ENCODE results near the gene ATXN1. TPM values are rescaled to one million over a fixed set of nuclear protein-coding genes. Genes with fewer than 3 reads are reported as not detected.

ATXN1 gene
- polyA plus RNA-seq, 1 donor from 2014 or later: 28.2 TPM

DNA sequence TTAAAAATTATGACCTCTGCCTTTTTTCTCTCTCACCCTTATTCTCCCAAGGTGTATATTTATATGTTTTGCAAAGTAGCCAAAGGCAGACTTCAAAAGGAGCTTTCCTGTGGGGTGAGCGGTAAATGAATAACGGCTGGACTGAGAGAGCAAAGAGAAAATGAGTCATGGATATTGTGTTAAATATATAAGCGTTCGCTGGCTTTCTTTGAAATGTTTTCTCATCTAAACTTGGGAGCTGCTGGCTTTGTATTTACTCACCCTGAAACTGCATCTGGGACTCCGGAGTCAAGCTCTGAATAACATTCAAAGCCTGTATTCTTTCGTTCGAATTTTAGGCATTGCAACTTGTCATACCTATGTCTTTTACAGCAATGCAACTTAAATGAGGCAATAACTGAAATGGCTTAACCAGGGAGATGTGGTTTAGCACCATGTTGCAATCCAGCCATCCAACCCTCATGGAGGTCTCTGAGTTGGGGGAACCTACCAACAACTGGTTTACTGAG lies 32.0 kb downstream of the ATXN1 start:
- Histone ChIP-seq H3F3A (ENCODE audit: insufficient read depth, low read length, poor library complexity, severe bottlenecking) (no peaks in the 10 kb centered on the region), H3K9ac (ENCODE audit: low read length) (no peak overlapping the region), H3K9me3 (ENCODE audit: low read length) (no peaks in the 10 kb centered on the region), H3K4me3 (ENCODE audit: low read length) (no peak overlapping the region), H3K79me2 (replicated peaks; ENCODE audit: insufficient read depth, low read length) (no peaks in the 10 kb centered on the region), H3K27me3 (ENCODE audit: insufficient read depth, low read depth, low read length) (no peaks in the 10 kb centered on the region), H2AFZ (ENCODE audit: low read depth, low read length) (no peak overlapping the region), H4K20me1 (ENCODE audit: insufficient read depth) (no peaks in the 10 kb centered on the region), H3K36me3 (ENCODE audit: insufficient read depth, low read length) (no peaks in the 10 kb centered on the region), H3K4me2 (ENCODE audit: low read length) (no peak overlapping the region), H3K27ac (ENCODE audit: low read length) (no peak overlapping the region), H3K9me2 (ENCODE audit: insufficient read depth, low read length) (no peaks in the 10 kb centered on the region)
- no peak for TF ChIP-seq SMC3 (conservative IDR thresholded peaks at IDR 0.05; ENCODE audit: poor library complexity)
- TF ChIP-seq, protein P1, sequence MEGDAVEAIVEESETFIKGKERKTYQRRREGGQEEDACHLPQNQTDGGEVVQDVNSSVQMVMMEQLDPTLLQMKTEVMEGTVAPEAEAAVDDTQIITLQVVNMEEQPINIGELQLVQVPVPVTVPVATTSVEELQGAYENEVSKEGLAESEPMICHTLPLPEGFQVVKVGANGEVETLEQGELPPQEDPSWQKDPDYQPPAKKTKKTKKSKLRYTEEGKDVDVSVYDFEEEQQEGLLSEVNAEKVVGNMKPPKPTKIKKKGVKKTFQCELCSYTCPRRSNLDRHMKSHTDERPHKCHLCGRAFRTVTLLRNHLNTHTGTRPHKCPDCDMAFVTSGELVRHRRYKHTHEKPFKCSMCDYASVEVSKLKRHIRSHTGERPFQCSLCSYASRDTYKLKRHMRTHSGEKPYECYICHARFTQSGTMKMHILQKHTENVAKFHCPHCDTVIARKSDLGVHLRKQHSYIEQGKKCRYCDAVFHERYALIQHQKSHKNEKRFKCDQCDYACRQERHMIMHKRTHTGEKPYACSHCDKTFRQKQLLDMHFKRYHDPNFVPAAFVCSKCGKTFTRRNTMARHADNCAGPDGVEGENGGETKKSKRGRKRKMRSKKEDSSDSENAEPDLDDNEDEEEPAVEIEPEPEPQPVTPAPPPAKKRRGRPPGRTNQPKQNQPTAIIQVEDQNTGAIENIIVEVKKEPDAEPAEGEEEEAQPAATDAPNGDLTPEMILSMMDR (IDR thresholded peaks at IDR 0.05; ENCODE audit: poor library complexity, severe bottlenecking): no peak
- TF ChIP-seq POLR2AphosphoS5 (IDR thresholded peaks at IDR 0.05): no peak
- TF ChIP-seq EZH2 (IDR thresholded peaks at IDR 0.05; ENCODE audit: borderline replicate concordance, insufficient read depth, low read length, poor library complexity, severe bottlenecking): no peak
- TF ChIP-seq EP300 (conservative IDR thresholded peaks at IDR 0.05; ENCODE audit: poor library complexity, severe bottlenecking): no peak
- no peak for TF ChIP-seq RAD21 (conservative IDR thresholded peaks at IDR 0.05)
- TF ChIP-seq TAF1 (IDR thresholded peaks at IDR 0.05; ENCODE audit: low read depth): no peak
- TF ChIP-seq MXI1 (conservative IDR thresholded peaks at IDR 0.05; ENCODE audit: poor library complexity, severe bottlenecking): no peak
- TF ChIP-seq, protein P2, sequence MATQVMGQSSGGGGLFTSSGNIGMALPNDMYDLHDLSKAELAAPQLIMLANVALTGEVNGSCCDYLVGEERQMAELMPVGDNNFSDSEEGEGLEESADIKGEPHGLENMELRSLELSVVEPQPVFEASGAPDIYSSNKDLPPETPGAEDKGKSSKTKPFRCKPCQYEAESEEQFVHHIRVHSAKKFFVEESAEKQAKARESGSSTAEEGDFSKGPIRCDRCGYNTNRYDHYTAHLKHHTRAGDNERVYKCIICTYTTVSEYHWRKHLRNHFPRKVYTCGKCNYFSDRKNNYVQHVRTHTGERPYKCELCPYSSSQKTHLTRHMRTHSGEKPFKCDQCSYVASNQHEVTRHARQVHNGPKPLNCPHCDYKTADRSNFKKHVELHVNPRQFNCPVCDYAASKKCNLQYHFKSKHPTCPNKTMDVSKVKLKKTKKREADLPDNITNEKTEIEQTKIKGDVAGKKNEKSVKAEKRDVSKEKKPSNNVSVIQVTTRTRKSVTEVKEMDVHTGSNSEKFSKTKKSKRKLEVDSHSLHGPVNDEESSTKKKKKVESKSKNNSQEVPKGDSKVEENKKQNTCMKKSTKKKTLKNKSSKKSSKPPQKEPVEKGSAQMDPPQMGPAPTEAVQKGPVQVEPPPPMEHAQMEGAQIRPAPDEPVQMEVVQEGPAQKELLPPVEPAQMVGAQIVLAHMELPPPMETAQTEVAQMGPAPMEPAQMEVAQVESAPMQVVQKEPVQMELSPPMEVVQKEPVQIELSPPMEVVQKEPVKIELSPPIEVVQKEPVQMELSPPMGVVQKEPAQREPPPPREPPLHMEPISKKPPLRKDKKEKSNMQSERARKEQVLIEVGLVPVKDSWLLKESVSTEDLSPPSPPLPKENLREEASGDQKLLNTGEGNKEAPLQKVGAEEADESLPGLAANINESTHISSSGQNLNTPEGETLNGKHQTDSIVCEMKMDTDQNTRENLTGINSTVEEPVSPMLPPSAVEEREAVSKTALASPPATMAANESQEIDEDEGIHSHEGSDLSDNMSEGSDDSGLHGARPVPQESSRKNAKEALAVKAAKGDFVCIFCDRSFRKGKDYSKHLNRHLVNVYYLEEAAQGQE (IDR thresholded peaks at IDR 0.05; ENCODE audit: borderline replicate concordance): no peak

DNA sequence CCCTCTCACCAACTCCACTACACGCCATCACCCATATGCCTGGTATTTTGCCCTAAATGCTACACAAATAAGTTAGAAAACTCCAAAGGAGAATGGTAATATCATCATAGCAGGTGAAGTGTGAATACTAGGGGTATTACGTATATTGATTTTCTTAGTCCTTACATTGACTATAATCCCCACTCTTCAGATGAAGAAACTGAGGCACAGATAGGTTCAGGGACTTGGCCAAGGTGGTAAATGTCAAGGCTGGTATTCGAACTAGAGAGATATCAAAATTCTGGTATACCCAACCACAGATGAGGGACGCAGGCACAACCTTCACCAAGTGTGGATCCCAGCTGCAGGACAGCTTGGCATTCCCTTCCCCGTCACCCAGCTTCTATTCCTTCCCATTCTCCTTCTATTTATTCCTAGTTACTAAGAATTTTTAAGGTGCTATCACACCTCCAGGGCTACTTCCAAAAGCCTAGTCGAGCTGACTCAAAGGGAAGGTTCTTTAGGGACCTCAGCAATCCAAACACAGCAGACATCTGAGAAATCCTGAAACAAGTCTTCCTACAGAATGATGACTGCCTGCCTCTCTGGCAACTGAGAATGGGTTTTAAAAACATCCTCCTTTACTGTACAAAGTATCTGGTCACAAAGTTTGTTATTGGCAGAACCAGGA lies 32.6 kb downstream of the ATXN1 start:
- H3K9me3 ChIP-seq (ENCODE audit: low read length): no peaks in the 10 kb centered on the region
- no peaks in the 10 kb centered on the region for H4K20me1 ChIP-seq (ENCODE audit: insufficient read depth)
- H3K27ac ChIP-seq (ENCODE audit: low read length): no peak overlapping the region
- no peak overlapping the region for H2AFZ ChIP-seq (ENCODE audit: low read depth, low read length)
- no peaks in the 10 kb centered on the region for H3K27me3 ChIP-seq (ENCODE audit: insufficient read depth, low read depth, low read length)
- no peak overlapping the region for H3K4me2 ChIP-seq (ENCODE audit: low read length)
- H3F3A ChIP-seq (ENCODE audit: insufficient read depth, low read length, poor library complexity, severe bottlenecking): no peaks in the 10 kb centered on the region
- TF ChIP-seq, protein P2 (IDR thresholded peaks at IDR 0.05; ENCODE audit: borderline replicate concordance): no peak
- TF ChIP-seq, protein P1 (IDR thresholded peaks at IDR 0.05; ENCODE audit: poor library complexity, severe bottlenecking): no peak
- TF ChIP-seq SMC3 (conservative IDR thresholded peaks at IDR 0.05; ENCODE audit: poor library complexity): no peak
- TF ChIP-seq EZH2 (IDR thresholded peaks at IDR 0.05; ENCODE audit: borderline replicate concordance, insufficient read depth, low read length, poor library complexity, severe bottlenecking): no peak
- TF ChIP-seq RAD21 (conservative IDR thresholded peaks at IDR 0.05): no peak
- no peak for TF ChIP-seq TAF1 (IDR thresholded peaks at IDR 0.05; ENCODE audit: low read depth)
- TF ChIP-seq EP300 (conservative IDR thresholded peaks at IDR 0.05; ENCODE audit: poor library complexity, severe bottlenecking): no peak
- no peak for TF ChIP-seq MXI1 (conservative IDR thresholded peaks at IDR 0.05; ENCODE audit: poor library complexity, severe bottlenecking)
- no peak for TF ChIP-seq POLR2AphosphoS5 (IDR thresholded peaks at IDR 0.05)
- no peak overlapping the region for H3K4me3 ChIP-seq (ENCODE audit: low read length)
- H3K36me3 ChIP-seq (ENCODE audit: insufficient read depth, low read length): no peaks in the 10 kb centered on the region
- H3K9me2 ChIP-seq (ENCODE audit: insufficient read depth, low read length): no peaks in the 10 kb centered on the region
- H3K79me2 ChIP-seq (replicated peaks; ENCODE audit: insufficient read depth, low read length): no peaks in the 10 kb centered on the region
- H3K9ac ChIP-seq (ENCODE audit: low read length): no peak overlapping the region

Measured in neural cell (in vitro differentiated cells).